ENCODE data around the gene LY6G6C. TPM values are rescaled to one million over a fixed set of nuclear protein-coding genes. Genes with fewer than 3 reads are reported as not detected.

The LY6G6C gene
- total and polyA plus RNA-seq, 2 of the 13 experiments (the other 11 are each of a cell fraction or from before 2014, with no cell fraction given), result 0.15 TPM; not detected in 1

DNA sequence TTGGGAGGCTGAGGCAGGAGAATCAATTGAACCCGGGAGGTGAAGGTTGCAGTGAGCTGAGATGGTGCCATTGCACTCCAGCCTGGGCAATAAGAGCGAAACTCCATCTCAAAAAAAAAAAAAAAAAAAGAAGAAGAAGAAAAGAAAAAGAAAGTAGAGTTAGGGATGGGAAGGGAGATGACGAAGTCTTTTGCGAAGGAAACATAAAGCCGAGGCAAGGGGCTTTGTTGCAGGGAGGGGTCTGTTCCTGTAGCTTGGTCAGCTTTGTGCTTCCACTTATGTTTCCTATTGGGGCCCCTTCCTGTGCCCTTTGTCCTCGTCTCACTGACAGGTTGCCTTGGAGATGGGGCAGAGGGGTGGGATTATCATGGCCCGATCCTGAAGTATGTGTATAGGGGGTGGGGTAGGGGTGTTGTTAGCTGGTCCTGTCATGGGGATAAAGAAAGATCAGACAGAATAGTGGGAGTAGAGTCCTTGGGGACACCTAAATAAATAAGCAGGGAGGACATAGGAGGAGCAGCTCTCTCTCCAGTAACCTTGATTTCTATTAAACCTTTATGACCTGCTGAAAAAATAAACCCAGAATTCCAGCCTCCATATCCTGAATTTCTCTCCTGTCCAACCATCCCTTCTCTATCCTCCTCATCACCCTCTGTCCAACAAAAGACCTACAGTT lies 15.9 kb upstream of the LY6G6C start (continued):
- TF ChIP-seq ZNF605 (CRISPR knock-in tag; IDR thresholded peaks at IDR 0.05) (no peak), FOXA1 (IDR thresholded peaks at IDR 0.05) (0 out of 2 replicates have a peak, but pooled peaks have one; percentile 4), FOXA1 (CRISPR knock-in tag; IDR thresholded peaks at IDR 0.05) (peak; percentile 89), MEF2D (CRISPR knock-in tag; IDR thresholded peaks at IDR 0.05) (peak; percentile 85), PCBP2 (optimal IDR thresholded peaks at IDR 0.05; ENCODE audit: low read depth, low read length, poor library complexity, severe bottlenecking) (no peak), KAT2B (IDR thresholded peaks at IDR 0.05; ENCODE audit: borderline replicate concordance, low read depth, low read length) (no peak), NFIC (IDR thresholded peaks at IDR 0.05; ENCODE audit: low read length) (no peak), RXRA (CRISPR knock-in tag; IDR thresholded peaks at IDR 0.05) (peak; percentile 87; the same call in 1 of the 2 replicates), RXRB (CRISPR knock-in tag; IDR thresholded peaks at IDR 0.05; ENCODE audit: borderline replicate concordance) (peak; percentile 96), TP53 (CRISPR knock-in tag; conservative IDR thresholded peaks at IDR 0.05) (no peak), RARG (CRISPR knock-in tag; IDR thresholded peaks at IDR 0.05; ENCODE audit: low read depth) (no peak), TBL1XR1 (IDR thresholded peaks at IDR 0.05; ENCODE audit: borderline replicate concordance, low read length, partially characterized antibody) (peak; percentile 64), ZNF850 (CRISPR knock-in tag; conservative IDR thresholded peaks at IDR 0.05) (0 out of 2 replicates have a peak, but pooled peaks have one; percentile 28), ZSCAN9 (CRISPR knock-in tag; IDR thresholded peaks at IDR 0.05; ENCODE audit: borderline replicate concordance) (peak; percentile 29; the same call in 1 of the 2 replicates), SIX1 (CRISPR knock-in tag; IDR thresholded peaks at IDR 0.05; ENCODE audit: borderline replicate concordance) (peak; percentile 62; the same call in 1 of the 2 replicates), NFE2L2 (IDR thresholded peaks at IDR 0.05; ENCODE audit: low read length) (no peak), MAFK (conservative IDR thresholded peaks at IDR 0.05 in 1 of 2, IDR thresholded peaks at IDR 0.05 in 1 of 2; ENCODE audit: low read length in 2 of 2) (no peak), ZBTB7B (CRISPR knock-in tag; IDR thresholded peaks at IDR 0.05) (peak; percentile 61; the same call in 1 of the 2 replicates)
- TF ChIP-seq, protein P1, sequence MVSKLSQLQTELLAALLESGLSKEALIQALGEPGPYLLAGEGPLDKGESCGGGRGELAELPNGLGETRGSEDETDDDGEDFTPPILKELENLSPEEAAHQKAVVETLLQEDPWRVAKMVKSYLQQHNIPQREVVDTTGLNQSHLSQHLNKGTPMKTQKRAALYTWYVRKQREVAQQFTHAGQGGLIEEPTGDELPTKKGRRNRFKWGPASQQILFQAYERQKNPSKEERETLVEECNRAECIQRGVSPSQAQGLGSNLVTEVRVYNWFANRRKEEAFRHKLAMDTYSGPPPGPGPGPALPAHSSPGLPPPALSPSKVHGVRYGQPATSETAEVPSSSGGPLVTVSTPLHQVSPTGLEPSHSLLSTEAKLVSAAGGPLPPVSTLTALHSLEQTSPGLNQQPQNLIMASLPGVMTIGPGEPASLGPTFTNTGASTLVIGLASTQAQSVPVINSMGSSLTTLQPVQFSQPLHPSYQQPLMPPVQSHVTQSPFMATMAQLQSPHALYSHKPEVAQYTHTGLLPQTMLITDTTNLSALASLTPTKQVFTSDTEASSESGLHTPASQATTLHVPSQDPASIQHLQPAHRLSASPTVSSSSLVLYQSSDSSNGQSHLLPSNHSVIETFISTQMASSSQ (IDR thresholded peaks at IDR 0.05; ENCODE audit: low read depth), result peak; percentile 88
- TF ChIP-seq, protein P1 (CRISPR knock-in tag; IDR thresholded peaks at IDR 0.05; ENCODE audit: borderline replicate concordance), result peak; percentile 85
- TF ChIP-seq, protein P2, sequence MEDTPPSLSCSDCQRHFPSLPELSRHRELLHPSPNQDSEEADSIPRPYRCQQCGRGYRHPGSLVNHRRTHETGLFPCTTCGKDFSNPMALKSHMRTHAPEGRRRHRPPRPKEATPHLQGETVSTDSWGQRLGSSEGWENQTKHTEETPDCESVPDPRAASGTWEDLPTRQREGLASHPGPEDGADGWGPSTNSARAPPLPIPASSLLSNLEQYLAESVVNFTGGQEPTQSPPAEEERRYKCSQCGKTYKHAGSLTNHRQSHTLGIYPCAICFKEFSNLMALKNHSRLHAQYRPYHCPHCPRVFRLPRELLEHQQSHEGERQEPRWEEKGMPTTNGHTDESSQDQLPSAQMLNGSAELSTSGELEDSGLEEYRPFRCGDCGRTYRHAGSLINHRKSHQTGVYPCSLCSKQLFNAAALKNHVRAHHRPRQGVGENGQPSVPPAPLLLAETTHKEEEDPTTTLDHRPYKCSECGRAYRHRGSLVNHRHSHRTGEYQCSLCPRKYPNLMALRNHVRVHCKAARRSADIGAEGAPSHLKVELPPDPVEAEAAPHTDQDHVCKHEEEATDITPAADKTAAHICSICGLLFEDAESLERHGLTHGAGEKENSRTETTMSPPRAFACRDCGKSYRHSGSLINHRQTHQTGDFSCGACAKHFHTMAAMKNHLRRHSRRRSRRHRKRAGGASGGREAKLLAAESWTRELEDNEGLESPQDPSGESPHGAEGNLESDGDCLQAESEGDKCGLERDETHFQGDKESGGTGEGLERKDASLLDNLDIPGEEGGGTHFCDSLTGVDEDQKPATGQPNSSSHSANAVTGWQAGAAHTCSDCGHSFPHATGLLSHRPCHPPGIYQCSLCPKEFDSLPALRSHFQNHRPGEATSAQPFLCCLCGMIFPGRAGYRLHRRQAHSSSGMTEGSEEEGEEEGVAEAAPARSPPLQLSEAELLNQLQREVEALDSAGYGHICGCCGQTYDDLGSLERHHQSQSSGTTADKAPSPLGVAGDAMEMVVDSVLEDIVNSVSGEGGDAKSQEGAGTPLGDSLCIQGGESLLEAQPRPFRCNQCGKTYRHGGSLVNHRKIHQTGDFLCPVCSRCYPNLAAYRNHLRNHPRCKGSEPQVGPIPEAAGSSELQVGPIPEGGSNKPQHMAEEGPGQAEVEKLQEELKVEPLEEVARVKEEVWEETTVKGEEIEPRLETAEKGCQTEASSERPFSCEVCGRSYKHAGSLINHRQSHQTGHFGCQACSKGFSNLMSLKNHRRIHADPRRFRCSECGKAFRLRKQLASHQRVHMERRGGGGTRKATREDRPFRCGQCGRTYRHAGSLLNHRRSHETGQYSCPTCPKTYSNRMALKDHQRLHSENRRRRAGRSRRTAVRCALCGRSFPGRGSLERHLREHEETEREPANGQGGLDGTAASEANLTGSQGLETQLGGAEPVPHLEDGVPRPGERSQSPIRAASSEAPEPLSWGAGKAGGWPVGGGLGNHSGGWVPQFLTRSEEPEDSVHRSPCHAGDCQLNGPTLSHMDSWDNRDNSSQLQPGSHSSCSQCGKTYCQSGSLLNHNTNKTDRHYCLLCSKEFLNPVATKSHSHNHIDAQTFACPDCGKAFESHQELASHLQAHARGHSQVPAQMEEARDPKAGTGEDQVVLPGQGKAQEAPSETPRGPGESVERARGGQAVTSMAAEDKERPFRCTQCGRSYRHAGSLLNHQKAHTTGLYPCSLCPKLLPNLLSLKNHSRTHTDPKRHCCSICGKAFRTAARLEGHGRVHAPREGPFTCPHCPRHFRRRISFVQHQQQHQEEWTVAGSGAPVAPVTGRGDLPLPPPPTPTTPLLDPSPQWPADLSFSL (CRISPR knock-in tag; IDR thresholded peaks at IDR 0.05), result peak; percentile 68; the same call in 1 of the 2 replicates

Data from HepG2 (cell line).